Activated CD4-positive, alpha-beta T cell treated with anti-CD3 and anti-CD28 coated beads, Interleukin-2, amount 10 ng/mL, durations not matched to agents 24 days and 14 days (primary cell): ENCODE results near the gene NRP2. TPM values are rescaled to one million over a fixed set of nuclear protein-coding genes. Genes with fewer than 3 reads are reported as not detected.

Source experiments
- DNase-seq: peaks from one replicate; pipeline ENCODE4 v3.0.0; 2022
- H3K27ac Mint-ChIP-seq: one replicate; pipeline ENCODE4 v1.8.0; 2022; ENCODE audit warnings: mild to moderate bottlenecking, mixed read lengths
- H3K27me3 Mint-ChIP-seq: one replicate; pipeline ENCODE4 v1.8.0; 2022; ENCODE audit warnings: mixed read lengths
- H3K36me3 Mint-ChIP-seq: one replicate; pipeline ENCODE4 v1.8.0; 2022; ENCODE audit warnings: low read depth, mild to moderate bottlenecking, mixed read lengths
- H3K4me1 Mint-ChIP-seq: one replicate; pipeline ENCODE4 v1.8.0; 2021; ENCODE audit warnings: mixed read lengths
- H3K4me3 Mint-ChIP-seq: one replicate; pipeline ENCODE4 v1.8.0; 2022; ENCODE audit warnings: mild to moderate bottlenecking, moderate library complexity, mixed read lengths
- H3K9me3 Mint-ChIP-seq: one replicate; pipeline ENCODE4 v1.8.0; 2021; ENCODE audit warnings: mixed read lengths
- intact Hi-C: fragments of 100-400 bp; cut with micrococcal nuclease; formaldehyde crosslinking; loops from one replicate; pipeline ENCODE4 v1.15.1; 2023
- total RNA-seq: library from RNA; stranded (reverse); gene quantifications from 2 replicates; pipeline ENCODE4 v1.2.3, GENCODE V29; 2022

Gene NRP2
- total RNA-seq, 1 donor from 2014 or later = 64.4 TPM

DNA sequence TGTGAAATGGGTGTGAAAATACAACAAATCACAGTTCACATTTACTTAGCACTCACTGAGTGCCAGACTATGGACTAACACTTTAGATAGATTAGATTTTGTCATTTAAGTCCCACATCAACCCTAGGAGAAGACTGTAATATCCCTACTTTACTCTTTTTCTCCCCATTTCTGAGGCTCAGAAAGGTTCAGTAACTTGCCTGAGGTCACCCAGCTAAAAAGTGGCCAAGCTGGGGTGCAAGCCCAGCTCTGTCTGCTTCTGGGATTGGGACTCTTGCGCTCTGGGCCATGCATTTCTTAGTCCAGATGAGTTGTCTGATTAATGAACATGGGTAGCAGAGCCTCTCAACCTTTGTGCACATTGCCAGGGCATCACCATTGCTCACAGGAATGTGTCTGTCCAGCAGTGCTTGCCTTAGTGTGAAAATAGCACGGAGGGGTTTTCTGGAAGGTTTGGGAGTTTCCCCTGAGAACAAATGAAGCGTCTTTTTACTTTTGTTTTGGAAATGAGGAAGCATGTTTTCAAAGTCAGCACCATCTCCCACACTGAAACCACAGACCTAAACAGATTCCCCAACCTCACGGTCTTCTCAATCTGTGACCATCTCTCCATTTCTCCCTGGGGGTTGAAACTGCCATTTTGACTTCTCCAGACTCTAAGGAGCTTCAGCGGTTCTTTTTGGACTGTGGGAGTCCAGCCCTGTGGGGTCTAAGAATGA, 31.9 kb downstream of the NRP2 start:
- Mint-ChIP-seq H3K4me1 (peaks cover 62% of the 10 kb centered on the region), H3K4me3 (peak overlapping the region; percentile 32), H3K27ac (peak overlapping the region; percentile 67), H3K9me3 (no peaks in the 10 kb centered on the region), H3K27me3 (no peaks in the 10 kb centered on the region), H3K36me3 (peaks cover 28% of the 10 kb centered on the region)
- intact Hi-C loops = loop anchor here (1.0 to 2.0 kb wide), 4 partner anchors 14 to 1605 kb away; no protein-coding TSS in a partner anchor
- DNase-seq = peak; percentile 60

- Mint-ChIP-seq H3K27ac (peak overlapping the region; percentile 67), H3K36me3 (peaks cover 29% of the 10 kb centered on the region), H3K9me3 (no peaks in the 10 kb centered on the region), H3K4me3 (no peak overlapping the region), H3K4me1 (peaks cover 63% of the 10 kb centered on the region), H3K27me3 (no peaks in the 10 kb centered on the region)
- intact Hi-C loops = loop anchor here (1.0 to 2.0 kb wide), 4 partner anchors 15 to 1606 kb away; no protein-coding TSS in a partner anchor
- no peak for DNase-seq
Measured at GRCh38 chr2:205714789-205715720, 32.8 kb downstream of the NRP2 start.

GRCh38 chr2:205715831-205716525, 33.7 kb downstream of the NRP2 start:
- H3K9me3 Mint-ChIP-seq = no peaks in the 10 kb centered on the region
- peaks cover 28% of the 10 kb centered on the region for H3K36me3 Mint-ChIP-seq
- H3K27ac Mint-ChIP-seq = peak overlapping the region; percentile 72
- DNase-seq = no peak
- peak overlapping the region; percentile 39 for H3K4me3 Mint-ChIP-seq
- no peaks in the 10 kb centered on the region for H3K27me3 Mint-ChIP-seq
- peaks cover 66% of the 10 kb centered on the region for H3K4me1 Mint-ChIP-seq
- intact Hi-C loops = loop anchor here (2.0 kb wide), 3 partner anchors 31 to 1607 kb away; no protein-coding TSS in a partner anchor

- H3K27me3 Mint-ChIP-seq = no peaks in the 10 kb centered on the region
- no peak for DNase-seq
- no peak overlapping the region for H3K27ac Mint-ChIP-seq
- H3K4me1 Mint-ChIP-seq = peaks cover 56% of the 10 kb centered on the region
- H3K9me3 Mint-ChIP-seq = no peaks in the 10 kb centered on the region
- H3K36me3 Mint-ChIP-seq = peaks cover 27% of the 10 kb centered on the region
- intact Hi-C loops = no loop called here
- no peak overlapping the region for H3K4me3 Mint-ChIP-seq
Measured at GRCh38 chr2:205717175-205717846, 35.0 kb downstream of the NRP2 start.

GRCh38 chr2:205717999-205718398, 35.7 kb downstream of the NRP2 start:
- intact Hi-C loops = no loop called here
- H3K27ac Mint-ChIP-seq = no peak overlapping the region
- peaks cover 56% of the 10 kb centered on the region for H3K4me1 Mint-ChIP-seq
- no peak for DNase-seq
- peaks cover 30% of the 10 kb centered on the region for H3K36me3 Mint-ChIP-seq
- H3K9me3 Mint-ChIP-seq = no peaks in the 10 kb centered on the region
- no peaks in the 10 kb centered on the region for H3K27me3 Mint-ChIP-seq
- no peak overlapping the region for H3K4me3 Mint-ChIP-seq

DNA sequence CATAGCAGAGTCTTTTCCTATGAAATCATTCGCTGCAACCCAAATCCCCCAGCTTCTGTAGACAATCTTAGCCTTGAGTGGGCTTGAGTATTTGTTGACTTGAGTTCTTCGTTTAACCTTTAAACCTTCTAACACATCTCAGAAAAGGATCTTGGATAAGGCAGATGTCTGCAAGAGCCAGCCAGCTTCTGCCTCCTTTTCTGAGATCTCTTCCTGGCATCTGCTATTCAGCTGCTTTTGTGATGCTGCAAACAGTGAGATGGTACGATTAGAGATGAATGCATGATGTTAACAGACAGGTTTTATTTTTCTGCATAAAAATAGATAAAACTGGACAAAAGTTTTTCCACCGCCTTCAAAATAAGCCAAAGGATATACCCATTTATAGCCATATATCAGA, 37.5 kb downstream of the NRP2 start:
- no peak for DNase-seq
- H3K4me1 Mint-ChIP-seq = peaks cover 48% of the 10 kb centered on the region
- H3K27ac Mint-ChIP-seq = peak overlapping the region; percentile 51
- H3K9me3 Mint-ChIP-seq = no peaks in the 10 kb centered on the region
- no peak overlapping the region for H3K4me3 Mint-ChIP-seq
- no peaks in the 10 kb centered on the region for H3K27me3 Mint-ChIP-seq
- intact Hi-C loops = no loop called here
- H3K36me3 Mint-ChIP-seq = peaks cover 43% of the 10 kb centered on the region

DNA sequence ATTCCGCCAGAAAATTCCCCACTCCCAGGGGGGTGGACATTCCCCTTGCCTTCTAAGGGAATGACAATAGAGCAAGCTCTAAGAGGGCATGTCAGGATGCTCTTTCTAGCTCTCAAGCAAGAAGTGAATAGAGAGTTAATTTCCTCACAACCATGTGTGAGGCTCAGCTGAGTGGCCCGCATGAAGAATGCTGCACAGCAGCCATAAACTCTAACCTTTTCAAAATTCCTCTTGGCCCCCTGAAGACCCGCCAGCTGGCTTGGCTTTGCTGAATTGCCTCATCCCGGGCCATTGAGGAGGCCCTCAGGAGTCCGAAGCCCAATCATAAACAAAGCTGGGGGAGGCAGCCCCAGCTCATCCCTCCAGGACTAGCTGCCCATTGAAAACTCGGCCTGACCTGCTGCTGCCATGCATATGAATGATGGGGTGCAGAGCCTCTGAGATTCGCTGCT, 38.2 kb downstream of the NRP2 start:
- DNase-seq = no peak
- Mint-ChIP-seq H3K27ac (peak overlapping the region; percentile 19), H3K27me3 (no peaks in the 10 kb centered on the region), H3K9me3 (no peaks in the 10 kb centered on the region), H3K4me3 (no peak overlapping the region), H3K4me1 (peaks cover 42% of the 10 kb centered on the region), H3K36me3 (peaks cover 44% of the 10 kb centered on the region)
- intact Hi-C loops = no loop called here

DNA sequence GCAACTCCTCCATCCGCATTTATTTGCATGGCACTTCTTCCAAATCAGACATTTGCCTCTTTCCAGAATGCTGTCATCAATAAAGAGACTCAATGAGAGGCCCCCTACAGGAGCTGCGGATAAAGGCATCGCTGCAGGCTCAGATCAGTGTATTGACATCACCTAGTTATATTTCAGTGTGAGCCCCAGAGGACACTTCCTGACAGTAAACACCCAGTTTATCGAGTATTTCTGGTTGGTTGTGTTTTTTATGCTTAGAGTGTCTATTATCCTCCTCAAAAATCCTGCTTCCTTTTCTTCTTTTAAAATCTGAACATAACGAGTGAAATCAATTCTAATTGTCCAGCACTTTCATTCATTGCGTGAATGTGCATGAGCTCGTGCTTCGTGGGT, 38.8 kb downstream of the NRP2 start:
- Mint-ChIP-seq H3K4me3 (no peak overlapping the region), H3K36me3 (peaks cover 46% of the 10 kb centered on the region), H3K27me3 (no peaks in the 10 kb centered on the region), H3K4me1 (peaks cover 37% of the 10 kb centered on the region), H3K27ac (no peak overlapping the region), H3K9me3 (no peaks in the 10 kb centered on the region)
- intact Hi-C loops = no loop called here
- no peak for DNase-seq

DNA sequence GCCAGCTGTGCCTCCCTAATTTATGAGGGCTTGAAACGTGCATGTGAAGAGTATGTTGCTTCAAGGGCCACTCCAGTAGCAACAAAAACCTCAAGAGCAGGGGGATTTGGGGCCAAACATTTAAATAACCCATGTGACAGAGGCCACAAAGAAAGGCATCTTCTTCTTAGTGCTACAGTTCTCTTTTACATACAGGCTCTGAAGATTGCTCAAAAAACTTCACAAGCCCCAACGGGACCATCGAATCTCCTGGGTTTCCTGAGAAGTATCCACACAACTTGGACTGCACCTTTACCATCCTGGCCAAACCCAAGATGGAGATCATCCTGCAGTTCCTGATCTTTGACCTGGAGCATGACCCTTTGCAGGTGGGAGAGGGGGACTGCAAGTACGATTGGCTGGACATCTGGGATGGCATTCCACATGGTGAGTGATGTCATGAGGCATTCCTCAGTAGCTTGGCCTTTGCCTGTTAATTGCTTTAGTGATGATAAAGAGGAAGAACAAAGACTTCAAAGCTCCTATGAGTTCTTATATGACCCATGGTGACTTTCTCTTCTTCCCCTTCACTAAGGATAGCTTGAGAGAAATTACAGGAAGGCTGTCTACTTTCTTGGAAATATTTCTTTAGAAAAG, 40.1 kb downstream of the NRP2 start:
- peaks cover 51% of the 10 kb centered on the region for H3K36me3 Mint-ChIP-seq
- H3K4me3 Mint-ChIP-seq = no peak overlapping the region
- H3K4me1 Mint-ChIP-seq = peaks cover 33% of the 10 kb centered on the region
- no peaks in the 10 kb centered on the region for H3K27me3 Mint-ChIP-seq
- no peak overlapping the region for H3K27ac Mint-ChIP-seq
- DNase-seq = no peak
- H3K9me3 Mint-ChIP-seq = no peaks in the 10 kb centered on the region
- intact Hi-C loops = no loop called here

GRCh38 chr2:205723179-205723578, 40.9 kb downstream of the NRP2 start:
- no peak overlapping the region for H3K27ac Mint-ChIP-seq
- H3K4me3 Mint-ChIP-seq = no peak overlapping the region
- DNase-seq = no peak
- intact Hi-C loops = no loop called here
- H3K36me3 Mint-ChIP-seq = peaks cover 51% of the 10 kb centered on the region
- H3K9me3 Mint-ChIP-seq = no peaks in the 10 kb centered on the region
- no peaks in the 10 kb centered on the region for H3K27me3 Mint-ChIP-seq
- H3K4me1 Mint-ChIP-seq = peaks cover 27% of the 10 kb centered on the region

DNA sequence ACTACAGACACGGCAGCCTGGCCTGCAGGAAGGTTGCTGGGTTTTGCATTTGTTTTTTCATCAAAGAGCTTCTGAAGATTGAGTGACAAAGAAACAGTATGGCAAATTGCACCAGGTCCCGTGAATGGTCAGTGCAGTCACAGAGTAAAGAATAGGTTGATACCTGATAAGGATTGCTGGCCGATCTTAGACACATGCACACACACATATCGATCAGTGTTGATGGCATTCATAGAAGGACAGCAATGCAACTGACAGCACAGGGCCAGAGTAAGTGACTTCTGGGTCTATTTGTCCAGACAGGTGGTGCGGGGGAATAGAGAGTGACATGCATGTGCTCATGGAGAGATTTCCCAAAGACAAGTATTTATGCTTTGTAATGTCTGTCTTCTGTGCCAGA, 42.8 kb downstream of the NRP2 start:
- intact Hi-C loops = no loop called here
- Mint-ChIP-seq H3K36me3 (peaks cover 51% of the 10 kb centered on the region), H3K27ac (no peak overlapping the region), H3K4me3 (no peak overlapping the region), H3K27me3 (no peaks in the 10 kb centered on the region), H3K4me1 (peaks cover 11% of the 10 kb centered on the region), H3K9me3 (no peaks in the 10 kb centered on the region)
- DNase-seq = no peak

DNA sequence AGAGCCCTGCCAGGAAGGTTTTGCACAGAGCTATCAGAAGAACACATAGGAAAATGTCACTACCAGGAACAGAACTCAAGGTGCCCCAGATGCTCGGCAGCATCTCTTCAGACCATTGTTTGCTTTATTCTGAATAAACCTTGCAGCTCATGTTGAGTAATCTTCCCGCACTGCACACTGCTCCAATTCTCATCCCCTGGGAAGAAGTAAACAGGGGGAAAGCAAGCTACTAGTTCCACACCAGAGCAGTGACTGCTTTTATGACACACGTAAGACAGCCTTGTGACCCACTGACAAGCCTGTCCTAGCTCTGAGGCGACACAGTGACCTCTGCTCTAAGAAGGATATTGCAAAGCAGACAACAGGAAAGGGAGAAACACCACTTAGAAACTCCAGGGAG, 44.2 kb downstream of the NRP2 start:
- Mint-ChIP-seq H3K27me3 (no peaks in the 10 kb centered on the region), H3K27ac (no peak overlapping the region), H3K4me3 (no peak overlapping the region), H3K36me3 (peaks cover 46% of the 10 kb centered on the region), H3K9me3 (no peaks in the 10 kb centered on the region), H3K4me1 (peaks cover 7% of the 10 kb centered on the region)
- intact Hi-C loops = no loop called here
- DNase-seq = no peak

GRCh38 chr2:205727174-205727573, 44.9 kb downstream of the NRP2 start:
- Mint-ChIP-seq H3K36me3 (peaks cover 45% of the 10 kb centered on the region), H3K4me1 (peaks cover 7% of the 10 kb centered on the region), H3K27ac (no peak overlapping the region), H3K9me3 (no peaks in the 10 kb centered on the region), H3K4me3 (no peak overlapping the region), H3K27me3 (no peaks in the 10 kb centered on the region)
- no peak for DNase-seq
- intact Hi-C loops = no loop called here
